Endothelial cell (in vitro differentiated cells): Measurements from ENCODE around the gene HTT. TPM values are rescaled to one million over a fixed set of nuclear protein-coding genes. Genes with fewer than 3 reads are reported as not detected.
A peak's percentile ranks its signal among the peaks of the same experiment; 100 is the strongest.

Experiments used
- DNase-seq: peaks from one replicate; pipeline ENCODE4 v3.0.0; 2021; ENCODE audit warnings: low spot score
- H3K27ac Mint-ChIP-seq: one replicate; pipeline ENCODE4 v1.8.0; 2021; ENCODE audit warnings: mixed read lengths, inconsistent platforms; ENCODE audit not compliant: unreplicated experiment
- H3K27me3 Mint-ChIP-seq: one replicate; pipeline ENCODE4 v1.8.0; 2021; ENCODE audit warnings: mild to moderate bottlenecking, moderate library complexity, mixed read lengths, inconsistent platforms; ENCODE audit not compliant: unreplicated experiment
- H3K36me3 Mint-ChIP-seq: one replicate; pipeline ENCODE4 v1.8.0; 2021; ENCODE audit warnings: mild to moderate bottlenecking, low read depth, mixed read lengths, inconsistent platforms; ENCODE audit not compliant: unreplicated experiment
- H3K4me1 Mint-ChIP-seq: one replicate; pipeline ENCODE4 v1.8.0; 2021; ENCODE audit warnings: mild to moderate bottlenecking, mixed read lengths, inconsistent platforms; ENCODE audit not compliant: unreplicated experiment
- H3K4me3 Mint-ChIP-seq: one replicate; pipeline ENCODE4 v1.8.0; 2021; ENCODE audit warnings: mild to moderate bottlenecking, mixed read lengths, inconsistent platforms; ENCODE audit not compliant: unreplicated experiment
- H3K9me3 Mint-ChIP-seq: one replicate; pipeline ENCODE4 v1.8.0; 2021; ENCODE audit warnings: mixed read lengths, inconsistent platforms; ENCODE audit not compliant: unreplicated experiment
- total RNA-seq: library from RNA; stranded (reverse); fragmentation: NEBNext Ultra II Directional; extraction: Animal tissue kit (Norgen Biotek cat#: 25700); gene quantifications from one replicate; pipeline ENCODE4 v1.2.1, GENCODE V29; 2021; ENCODE audit not compliant: unreplicated experiment
- TF ChIP-seq, protein P1 (sequence below): fragments of 200-600 bp; sonication (generic); IDR thresholded peaks from one replicate; pipeline ENCODE4 v1.5.0; 2021; ENCODE audit warnings: antibody characterized with exemption; ENCODE audit not compliant: unreplicated experiment

The HTT gene
- total RNA-seq, 1 donor from 2014 or later = 62.4 TPM

DNA sequence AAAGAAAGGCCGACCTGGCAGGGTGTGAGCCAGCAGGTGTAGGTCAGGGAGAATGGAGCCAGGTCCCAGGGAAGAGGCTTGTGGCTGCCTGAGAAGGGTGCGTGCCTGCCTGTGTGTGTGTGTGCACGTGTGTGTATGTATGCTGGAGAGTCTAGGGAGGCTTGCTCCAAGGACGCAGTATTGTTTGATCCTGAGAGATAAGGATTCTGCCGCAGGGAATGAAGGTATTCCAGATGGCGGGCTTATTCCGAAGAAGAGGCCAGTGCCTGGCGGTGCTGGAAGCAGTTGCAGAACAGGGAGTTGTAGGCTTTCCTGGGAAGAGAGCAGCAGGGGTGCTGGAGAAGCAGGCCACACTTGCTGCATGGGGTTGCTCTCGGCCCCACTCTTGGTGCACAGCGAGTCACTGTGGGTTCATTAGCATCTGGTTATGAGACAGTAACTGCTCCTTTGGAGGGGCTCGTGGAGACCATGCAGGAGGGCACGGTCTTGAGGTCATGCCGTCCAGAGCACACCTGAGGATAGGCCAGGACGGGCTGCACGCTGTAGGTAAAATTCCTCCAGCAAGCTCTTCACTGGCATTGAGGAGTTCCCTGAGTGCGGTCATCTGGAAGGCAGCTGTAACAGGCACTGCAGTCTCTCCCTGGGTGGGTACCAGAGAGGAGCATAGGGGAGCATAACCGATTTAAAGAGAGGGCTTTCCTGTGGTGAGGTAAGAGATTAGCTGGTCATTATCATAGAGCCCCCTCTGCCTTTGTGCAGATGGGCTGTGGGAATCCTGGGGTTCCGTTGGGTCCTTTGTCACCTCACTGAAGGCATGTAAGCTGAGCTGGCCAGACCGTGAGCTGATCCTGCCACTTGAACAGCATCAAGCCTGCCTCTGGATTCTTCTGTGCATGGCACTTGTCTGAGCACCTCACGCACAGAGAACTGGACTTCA is 144.6 kb downstream of the HTT start:
- peaks cover 55% of the 10 kb centered on the region for H3K36me3 Mint-ChIP-seq

GRCh38 chr4:3219761-3220475 is 145.4 kb downstream of the HTT start:
- no peak overlapping the region for H3K4me3 Mint-ChIP-seq
- H3K36me3 Mint-ChIP-seq = peaks cover 58% of the 10 kb centered on the region
- no peaks in the 10 kb centered on the region for H3K9me3 Mint-ChIP-seq
- peaks cover 6% of the 10 kb centered on the region for H3K4me1 Mint-ChIP-seq
- peaks cover 15% of the 10 kb centered on the region for H3K27me3 Mint-ChIP-seq
- H3K27ac Mint-ChIP-seq = no peak overlapping the region
- no peak for DNase-seq
- TF ChIP-seq, protein P1, sequence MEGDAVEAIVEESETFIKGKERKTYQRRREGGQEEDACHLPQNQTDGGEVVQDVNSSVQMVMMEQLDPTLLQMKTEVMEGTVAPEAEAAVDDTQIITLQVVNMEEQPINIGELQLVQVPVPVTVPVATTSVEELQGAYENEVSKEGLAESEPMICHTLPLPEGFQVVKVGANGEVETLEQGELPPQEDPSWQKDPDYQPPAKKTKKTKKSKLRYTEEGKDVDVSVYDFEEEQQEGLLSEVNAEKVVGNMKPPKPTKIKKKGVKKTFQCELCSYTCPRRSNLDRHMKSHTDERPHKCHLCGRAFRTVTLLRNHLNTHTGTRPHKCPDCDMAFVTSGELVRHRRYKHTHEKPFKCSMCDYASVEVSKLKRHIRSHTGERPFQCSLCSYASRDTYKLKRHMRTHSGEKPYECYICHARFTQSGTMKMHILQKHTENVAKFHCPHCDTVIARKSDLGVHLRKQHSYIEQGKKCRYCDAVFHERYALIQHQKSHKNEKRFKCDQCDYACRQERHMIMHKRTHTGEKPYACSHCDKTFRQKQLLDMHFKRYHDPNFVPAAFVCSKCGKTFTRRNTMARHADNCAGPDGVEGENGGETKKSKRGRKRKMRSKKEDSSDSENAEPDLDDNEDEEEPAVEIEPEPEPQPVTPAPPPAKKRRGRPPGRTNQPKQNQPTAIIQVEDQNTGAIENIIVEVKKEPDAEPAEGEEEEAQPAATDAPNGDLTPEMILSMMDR = no peak

More for the DNA sequence above, 144.6 kb downstream of the HTT start:
- TF ChIP-seq, protein P1 = no peak
- no peak for DNase-seq
- Mint-ChIP-seq H3K27ac (peak overlapping the region; percentile 21), H3K4me1 (peaks cover 6% of the 10 kb centered on the region), H3K27me3 (peaks cover 16% of the 10 kb centered on the region), H3K9me3 (no peaks in the 10 kb centered on the region), H3K4me3 (peak overlapping the region; percentile 45)

GRCh38 chr4:3220476-3221183 is 146.1 kb downstream of the HTT start:
- TF ChIP-seq, protein P1 = no peak
- Mint-ChIP-seq H3K9me3 (no peaks in the 10 kb centered on the region), H3K36me3 (peaks cover 56% of the 10 kb centered on the region), H3K27me3 (peaks cover 14% of the 10 kb centered on the region), H3K27ac (no peak overlapping the region), H3K4me1 (peaks cover 6% of the 10 kb centered on the region), H3K4me3 (no peak overlapping the region)
- no peak for DNase-seq

- H3K9me3 Mint-ChIP-seq = no peaks in the 10 kb centered on the region
- DNase-seq = no peak
- H3K4me3 Mint-ChIP-seq = no peak overlapping the region
- H3K27ac Mint-ChIP-seq = no peak overlapping the region
- peaks cover 54% of the 10 kb centered on the region for H3K36me3 Mint-ChIP-seq
- peaks cover 6% of the 10 kb centered on the region for H3K4me1 Mint-ChIP-seq
- peaks cover 14% of the 10 kb centered on the region for H3K27me3 Mint-ChIP-seq
- TF ChIP-seq, protein P1 = no peak
These were observed 146.7 kb downstream of the HTT start for GRCh38 chr4:3221184-3221494.
